Lower leg skin (tissue), 4 donors: Measurements from ENCODE around the gene GSK3B. TPM values are rescaled to one million over a fixed set of nuclear protein-coding genes. Genes with fewer than 3 reads are reported as not detected.

ENCODE experiments used
- DNase-seq, 2 donors: peaks; one replicate each; pipeline ENCODE4 v3.0.0-alpha.2; 2019; ENCODE audit warnings: low spot score in 2 of 2
- H3K4me3 ChIP-seq: fragments of 200-600 bp; sonication (generic); 2 replicates; pipeline ENCODE4 v1.5.1; 2017; ENCODE audit warnings: mild to moderate bottlenecking, low read depth; ENCODE audit not compliant: poor library complexity, severe bottlenecking
- POLR2A ChIP-seq, 2 donors: fragments of 450-650 bp; IDR thresholded peaks; one replicate each; pipeline ENCODE4 v1.6.1; 2016 to 2017; ENCODE audit warnings: antibody characterized with exemption in 2 of 2, mild to moderate bottlenecking in 1 of 2, moderate library complexity in 1 of 2
- WGBS, 2 donors: methylation state at CpG; one replicate each; pipeline ENCODE4 v1.1.5; 2018; 5-methylcytosine and 5-hydroxymethylcytosine counted together
- intact Hi-C: fragments of 100-400 bp; cut with DNase I; formaldehyde crosslinking; loops from one replicate; pipeline ENCODE4 v1.15.0; 2023; ENCODE audit warnings: low total_unique reads
- total RNA-seq, 4 donors: library from RNA; depleted of rRNA; stranded (reverse); fragments of >200 nt; gene quantifications; one replicate each; pipeline ENCODE4 v1.1.0, GENCODE V29; 2016
- TF ChIP-seq, protein P1 (sequence below), 3 donors: fragments of 450-650 bp; IDR thresholded peaks; one replicate each; pipeline ENCODE4 v1.5.1; 2016; ENCODE audit warnings: antibody characterized with exemption in 3 of 3, mild to moderate bottlenecking in 3 of 3, moderate library complexity in 2 of 3

The GSK3B gene
- total RNA-seq, 4 donors from 2014 or later = 37.3 to 48.7 (median 46.0) TPM

- intact Hi-C loops = no loop called here
- no peak overlapping the region for H3K4me3 ChIP-seq
- peak in 1 of 2 donors; percentile 62 for DNase-seq
These were observed 302.0 kb downstream of the GSK3B start for GRCh38 chr3:119792270-119792669.

GRCh38 chr3:119790369-119790768 lies 303.9 kb downstream of the GSK3B start:
- intact Hi-C loops = no loop called here
- H3K4me3 ChIP-seq = no peak overlapping the region
- TF ChIP-seq, protein P1, sequence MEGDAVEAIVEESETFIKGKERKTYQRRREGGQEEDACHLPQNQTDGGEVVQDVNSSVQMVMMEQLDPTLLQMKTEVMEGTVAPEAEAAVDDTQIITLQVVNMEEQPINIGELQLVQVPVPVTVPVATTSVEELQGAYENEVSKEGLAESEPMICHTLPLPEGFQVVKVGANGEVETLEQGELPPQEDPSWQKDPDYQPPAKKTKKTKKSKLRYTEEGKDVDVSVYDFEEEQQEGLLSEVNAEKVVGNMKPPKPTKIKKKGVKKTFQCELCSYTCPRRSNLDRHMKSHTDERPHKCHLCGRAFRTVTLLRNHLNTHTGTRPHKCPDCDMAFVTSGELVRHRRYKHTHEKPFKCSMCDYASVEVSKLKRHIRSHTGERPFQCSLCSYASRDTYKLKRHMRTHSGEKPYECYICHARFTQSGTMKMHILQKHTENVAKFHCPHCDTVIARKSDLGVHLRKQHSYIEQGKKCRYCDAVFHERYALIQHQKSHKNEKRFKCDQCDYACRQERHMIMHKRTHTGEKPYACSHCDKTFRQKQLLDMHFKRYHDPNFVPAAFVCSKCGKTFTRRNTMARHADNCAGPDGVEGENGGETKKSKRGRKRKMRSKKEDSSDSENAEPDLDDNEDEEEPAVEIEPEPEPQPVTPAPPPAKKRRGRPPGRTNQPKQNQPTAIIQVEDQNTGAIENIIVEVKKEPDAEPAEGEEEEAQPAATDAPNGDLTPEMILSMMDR (IDR thresholded peaks at IDR 0.05) = no peak
- TF ChIP-seq POLR2A (IDR thresholded peaks at IDR 0.05) = no peak
- no peak for DNase-seq
- 93 to 96% methylated on average over 3 of the region's 3 CpGs for WGBS, 2 donors

More at GRCh38 chr3:119792270-119792669, 302.0 kb downstream of the GSK3B start:
- TF ChIP-seq, protein P1 (IDR thresholded peaks at IDR 0.05) = no peak
- TF ChIP-seq POLR2A (IDR thresholded peaks at IDR 0.05) = no peak
- 90 to 92% methylated on average over 8 of the region's 8 CpGs for WGBS, 2 donors

DNA sequence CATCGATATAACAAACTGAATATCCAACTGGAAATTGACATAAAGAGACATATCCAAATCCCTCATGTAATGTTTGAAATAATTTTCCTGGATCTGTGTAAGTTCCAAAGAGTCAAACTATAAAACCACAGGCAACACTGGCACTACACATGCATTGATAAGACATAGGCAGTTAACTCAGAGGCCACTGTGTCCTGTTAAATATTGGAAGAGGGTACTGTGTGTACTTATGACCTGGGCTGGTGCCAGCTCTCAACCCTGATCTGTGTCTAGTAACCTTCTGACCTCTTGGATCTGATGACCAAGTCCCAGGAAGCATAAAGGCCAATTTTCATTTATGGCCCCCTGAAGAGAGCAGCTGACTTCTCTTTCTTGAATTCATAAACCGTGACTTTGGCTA lies 307.8 kb downstream of the GSK3B start:
- peak in 1 of 2 donors; percentile 29 for DNase-seq
- TF ChIP-seq, protein P1 (IDR thresholded peaks at IDR 0.05) = no peak
- no peak for TF ChIP-seq POLR2A (IDR thresholded peaks at IDR 0.05)
- intact Hi-C loops = no loop called here
- H3K4me3 ChIP-seq = no peak overlapping the region
- 78 to 90% methylated on average over 2 of the region's 2 CpGs for WGBS, 2 donors

GRCh38 chr3:119783883-119784282 lies 310.4 kb downstream of the GSK3B start:
- TF ChIP-seq, protein P1 (IDR thresholded peaks at IDR 0.05) = no peak
- TF ChIP-seq POLR2A (IDR thresholded peaks at IDR 0.05) = no peak
- H3K4me3 ChIP-seq = no peak overlapping the region
- WGBS, 2 donors = 67 to 68% methylated on average over 7 of the region's 7 CpGs
- DNase-seq = no peak
- intact Hi-C loops = no loop called here

DNA sequence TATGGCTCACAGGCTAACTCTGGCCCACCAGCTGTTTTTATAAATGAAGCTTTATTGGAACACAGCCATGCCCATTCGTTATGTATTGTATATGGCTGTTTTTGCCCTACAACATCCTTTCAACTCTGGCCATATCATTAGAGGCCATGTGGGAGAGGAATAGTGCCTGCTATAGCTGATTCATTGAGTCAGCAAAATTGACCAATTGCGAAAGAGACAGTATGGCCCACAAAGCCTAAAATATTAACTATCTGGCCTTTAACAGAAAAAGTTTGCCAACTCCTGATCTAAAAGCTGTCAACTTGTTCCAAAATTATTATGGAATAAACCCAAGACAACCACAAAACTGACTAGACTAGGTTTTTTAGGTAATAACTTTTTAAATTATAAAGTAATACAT lies 311.0 kb downstream of the GSK3B start:
- no peak overlapping the region for H3K4me3 ChIP-seq
- intact Hi-C loops = no loop called here
- no peak for TF ChIP-seq POLR2A (IDR thresholded peaks at IDR 0.05)
- TF ChIP-seq, protein P1 (IDR thresholded peaks at IDR 0.05) = no peak
- no peak for DNase-seq
- WGBS, 2 donors = 81 to 82% methylated on average over 2 of the region's 2 CpGs

GRCh38 chr3:119782460-119782859 lies 311.8 kb downstream of the GSK3B start:
- no peak for TF ChIP-seq POLR2A (IDR thresholded peaks at IDR 0.05)
- TF ChIP-seq, protein P1 (IDR thresholded peaks at IDR 0.05) = no peak
- 100% methylated on average over 1 of the region's 1 CpG for WGBS, 2 donors
- intact Hi-C loops = no loop called here
- H3K4me3 ChIP-seq = no peak overlapping the region
- peak in 1 of 2 donors; percentile 46 for DNase-seq
